NCI-H146 (cell line): ENCODE results near the gene HECTD4.
A peak's percentile ranks its signal among the peaks of the same experiment; 100 is the strongest.
"Not testable (repeated sequence)": the region's sequence is repeated elsewhere in the genome, so short reads cannot be mapped to it uniquely, and the experiment has no call there.

Experiments
- DNase-seq: peaks from one replicate; lab custom pipeline; 2025; lab: John Stamatoyannopoulos, UW

The HECTD4 gene, protein sequence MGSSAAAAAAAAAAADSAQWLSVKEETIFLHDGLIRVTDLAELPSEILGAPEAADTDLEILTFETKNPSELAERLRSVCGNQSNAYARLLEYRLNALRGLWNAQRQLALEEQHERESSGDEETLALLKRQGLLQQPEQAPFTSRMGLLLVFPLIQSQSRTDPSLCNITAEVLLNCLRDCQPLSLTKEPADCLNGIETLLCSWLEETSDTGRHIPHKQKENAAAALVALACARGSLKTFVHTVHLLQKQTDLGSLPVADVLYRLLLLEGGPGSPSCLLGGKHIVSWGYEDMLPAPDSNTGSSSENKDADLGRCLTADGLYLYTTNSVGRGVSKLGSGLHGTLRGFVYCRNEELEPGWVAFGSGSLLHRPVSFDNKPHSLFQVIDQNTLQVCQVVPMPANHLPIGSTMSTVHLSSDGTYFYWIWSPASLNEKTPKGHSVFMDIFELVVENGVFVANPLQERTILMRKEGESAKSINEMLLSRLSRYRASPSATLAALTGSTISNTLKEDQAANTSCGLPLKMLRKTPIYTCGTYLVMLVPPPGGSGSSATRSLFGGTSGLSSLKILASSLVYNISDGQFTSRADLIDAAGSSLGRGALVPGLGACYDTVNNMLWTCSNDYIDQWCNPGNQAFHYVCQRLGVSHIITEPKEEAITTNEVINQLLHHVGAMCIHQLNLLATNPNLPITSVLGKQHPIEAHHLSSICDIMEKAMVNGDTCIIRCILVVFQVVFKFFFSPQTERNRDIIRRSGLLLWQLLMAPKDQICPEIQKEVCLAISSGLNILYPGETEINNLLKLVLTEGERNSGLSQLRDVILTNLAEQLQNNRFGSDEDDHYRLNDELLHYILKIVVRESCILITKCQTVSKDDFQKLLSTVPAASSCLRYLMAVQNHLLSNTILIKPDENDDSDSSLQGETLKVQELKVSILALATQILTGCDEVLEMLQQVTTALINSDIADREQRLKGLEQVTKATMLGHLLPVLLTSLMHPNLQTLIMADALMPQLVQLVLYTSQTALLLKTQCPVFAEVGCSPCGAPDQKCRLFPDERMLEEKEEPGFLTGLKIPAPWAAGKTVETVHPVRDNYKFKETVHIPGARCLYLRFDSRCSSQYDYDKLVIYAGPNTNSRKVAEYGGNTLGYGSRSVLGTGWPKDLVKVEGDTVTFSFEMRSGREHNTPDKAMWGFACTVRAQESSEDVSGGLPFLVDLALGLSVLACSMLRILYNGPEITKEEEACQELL (N-terminal part only)

GRCh38 chr12:112381883-112382796, at the start of gene HECTD4:
HECTD4 (minus strand) TSS chr12:112382431; CDS start chr12:112382128, 303 bp downstream.
- DNase-seq: peak; percentile 93

DNA sequence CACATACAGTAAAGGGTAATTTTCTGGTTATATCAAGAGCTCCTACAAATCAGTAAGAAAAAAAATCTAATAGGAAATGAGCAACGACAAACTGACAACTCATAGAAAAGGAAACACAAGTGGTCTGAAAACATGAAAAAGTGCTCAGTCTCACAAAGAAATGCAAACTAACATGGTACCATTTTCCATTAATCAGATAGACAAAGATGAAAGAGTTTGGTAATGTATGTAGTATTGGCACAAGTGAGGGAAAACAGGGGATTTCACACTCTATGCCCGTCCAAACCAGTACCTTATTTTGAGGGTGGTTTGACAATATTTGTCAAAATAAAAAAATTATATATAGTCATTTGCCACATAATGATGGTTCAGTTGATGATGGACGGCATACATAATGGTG, 49.7 kb upstream of the HECTD4 start:
- DNase-seq: no peak

GRCh38 chr12:112430929-112431328, 48.7 kb upstream of the HECTD4 start:
- no peak for DNase-seq

DNA sequence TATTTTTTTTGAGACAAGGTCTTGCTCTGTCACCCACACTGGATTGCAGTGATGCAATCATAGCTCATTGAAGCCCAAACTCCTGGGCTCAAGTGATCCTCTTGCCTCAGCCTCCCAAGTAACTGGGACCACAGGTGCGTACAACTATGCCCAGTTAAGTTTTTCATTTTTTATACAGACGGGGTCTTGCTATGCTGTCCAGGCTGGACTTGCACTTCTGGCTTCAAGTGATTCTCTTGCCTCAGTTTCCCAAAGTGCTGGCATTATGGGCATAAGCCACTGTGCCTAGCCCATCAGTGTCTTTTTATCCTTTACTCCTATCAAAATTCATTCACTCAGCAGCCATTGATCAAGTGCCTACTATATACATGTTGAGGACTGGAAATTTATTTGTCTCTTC, 45.5 kb upstream of the HECTD4 start:
- DNase-seq: no peak

DNA sequence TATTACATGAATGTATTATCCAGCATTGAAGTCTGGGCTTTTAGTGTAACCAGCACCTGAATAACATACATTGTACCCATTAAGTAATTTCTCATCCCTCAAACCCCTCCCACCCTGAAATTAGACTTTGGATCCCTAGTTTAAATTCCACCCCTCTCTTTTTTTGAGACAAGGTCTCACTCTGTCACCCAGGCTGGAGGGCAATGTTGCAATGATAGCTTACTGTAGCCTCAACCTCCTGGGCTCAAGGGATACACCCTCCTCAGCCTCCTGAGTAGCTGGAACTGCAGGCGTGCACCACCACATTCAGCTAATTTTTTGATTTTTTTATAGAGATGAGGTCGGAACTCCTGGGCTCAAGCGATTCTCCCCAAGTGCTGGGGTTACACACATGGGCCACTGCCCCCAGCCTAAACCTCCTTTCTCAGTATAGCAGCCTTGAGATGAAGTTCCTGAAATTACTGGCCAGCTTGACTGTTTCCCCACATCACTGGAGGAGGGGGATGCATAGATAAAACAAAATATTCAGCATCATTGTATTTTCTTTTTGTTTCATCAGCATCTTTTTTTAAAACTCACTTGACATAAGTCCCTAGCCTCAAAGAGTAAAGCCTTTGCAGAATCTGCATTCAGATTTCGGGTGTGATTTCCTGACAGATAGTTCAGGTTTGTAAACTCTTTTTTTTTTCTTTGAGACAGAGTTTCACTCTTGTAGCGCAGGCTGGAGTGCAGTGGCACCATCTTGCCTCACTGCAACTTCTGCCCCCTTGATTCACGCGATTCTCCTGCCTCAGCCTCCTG, 43.6 kb upstream of the HECTD4 start:
- DNase-seq: no peak

- no peak for DNase-seq
Observed at GRCh38 chr12:112424126-112424525, 41.9 kb upstream of the HECTD4 start.

GRCh38 chr12:112422531-112422930, 40.3 kb upstream of the HECTD4 start:
- no peak for DNase-seq

DNA sequence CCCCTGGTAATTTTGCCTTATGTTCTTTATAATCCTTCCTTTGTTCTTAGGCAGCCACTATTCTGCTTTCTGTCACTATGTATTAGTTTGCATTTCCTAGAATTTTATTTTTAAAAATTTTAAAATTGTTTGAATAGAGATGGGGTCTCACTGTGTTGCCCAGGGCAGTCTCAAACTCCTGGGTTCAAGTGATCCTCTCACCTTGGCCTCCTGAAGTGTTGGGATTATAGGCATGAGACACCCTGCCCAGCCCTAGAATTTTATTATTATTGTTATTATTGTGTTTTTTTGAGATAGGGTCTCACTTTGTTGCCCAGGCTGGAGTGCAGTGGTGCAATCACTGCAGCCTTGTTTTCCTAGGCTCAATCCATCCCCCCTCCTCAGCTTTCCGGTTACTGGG, 39.1 kb upstream of the HECTD4 start:
- no peak for DNase-seq

DNA sequence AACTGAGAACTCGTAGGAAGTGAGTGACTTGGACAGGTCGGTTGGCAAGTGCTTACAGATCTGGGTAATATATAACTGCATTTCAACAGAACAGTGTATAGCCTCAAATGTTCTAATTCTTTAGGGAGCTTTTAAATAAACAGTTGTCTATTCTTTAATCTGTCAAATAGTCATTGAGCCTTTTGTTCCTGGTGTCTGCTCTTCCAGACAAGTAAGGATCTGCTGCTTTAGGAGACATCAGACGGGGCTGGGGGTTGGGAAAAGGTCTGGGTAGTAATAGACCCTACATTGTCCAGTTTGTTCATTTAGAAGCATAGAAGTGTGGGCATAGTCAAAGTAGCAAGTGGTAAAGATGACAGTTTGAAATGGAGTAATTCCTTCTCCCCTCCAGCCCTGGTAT, 38.5 kb upstream of the HECTD4 start:
- DNase-seq: no peak

- DNase-seq: peak; percentile 42
Observed at GRCh38 chr12:112419297-112420133, 37.3 kb upstream of the HECTD4 start.

GRCh38 chr12:112418608-112419296, 36.5 kb upstream of the HECTD4 start, which contains the start of gene PTPN11:
PTPN11 (plus strand) TSS chr12:112418947; CDS start chr12:112419112, 165 bp downstream.
- DNase-seq: peak; percentile 86

GRCh38 chr12:112418273-112418607, 36.0 kb upstream of the HECTD4 start:
- DNase-seq: no peak

- DNase-seq: not testable (repeated sequence)
Observed at GRCh38 chr12:112415457-112415856, 33.2 kb upstream of the HECTD4 start.

DNA sequence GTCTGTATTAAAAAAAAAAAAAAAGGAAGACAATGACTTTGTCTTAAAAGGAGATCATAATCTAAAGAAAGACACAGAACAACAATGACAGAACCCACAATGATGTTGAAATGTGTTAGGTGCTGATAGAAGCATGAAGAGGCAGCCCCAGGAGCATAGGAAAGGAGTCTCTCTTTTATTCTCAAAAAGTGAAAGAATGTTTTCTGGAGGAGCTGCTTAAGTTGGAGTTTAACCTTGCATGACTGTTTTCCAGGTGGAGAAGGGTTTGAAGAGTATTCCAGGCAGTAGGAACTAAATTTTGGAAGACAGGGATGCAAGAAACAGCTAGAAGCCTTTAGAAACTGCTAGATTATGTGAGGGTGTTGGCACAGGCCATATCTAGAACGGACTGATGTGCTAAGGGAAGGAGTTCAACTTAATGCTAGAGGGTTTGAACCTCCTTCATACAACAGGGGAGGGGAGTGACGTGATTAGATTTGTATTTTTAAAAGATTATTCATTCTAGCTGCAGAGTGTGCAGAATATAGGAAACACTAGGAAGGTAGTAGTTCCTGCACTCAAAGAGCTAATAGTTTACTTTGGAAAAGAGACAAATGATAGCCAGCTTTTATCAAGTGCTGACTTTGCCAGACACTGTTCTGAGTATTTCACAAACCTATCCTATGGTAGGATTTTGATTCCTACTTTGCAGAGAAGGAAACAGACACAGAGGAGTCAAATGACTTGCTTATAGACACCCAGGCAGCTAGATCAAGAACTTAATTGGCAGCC, 31.8 kb upstream of the HECTD4 start:
- no peak for DNase-seq

DNA sequence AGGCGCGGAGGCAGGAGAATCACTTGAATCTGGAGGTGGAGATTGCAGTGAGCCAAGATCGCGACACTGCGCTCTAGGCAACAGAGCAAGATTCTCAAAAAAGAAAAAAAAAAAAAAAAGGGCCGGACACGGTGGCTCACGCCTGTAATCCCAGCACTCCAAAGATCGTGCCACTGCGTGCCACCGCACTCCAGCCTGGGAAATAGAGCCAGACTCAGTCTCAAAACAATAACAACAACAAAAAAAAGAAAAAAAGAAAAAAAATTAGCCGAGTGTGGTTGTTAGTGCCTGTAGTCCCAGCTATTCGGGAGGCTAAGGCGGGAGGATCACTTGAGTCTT, 27.6 kb upstream of the HECTD4 start:
- DNase-seq: no peak

DNA sequence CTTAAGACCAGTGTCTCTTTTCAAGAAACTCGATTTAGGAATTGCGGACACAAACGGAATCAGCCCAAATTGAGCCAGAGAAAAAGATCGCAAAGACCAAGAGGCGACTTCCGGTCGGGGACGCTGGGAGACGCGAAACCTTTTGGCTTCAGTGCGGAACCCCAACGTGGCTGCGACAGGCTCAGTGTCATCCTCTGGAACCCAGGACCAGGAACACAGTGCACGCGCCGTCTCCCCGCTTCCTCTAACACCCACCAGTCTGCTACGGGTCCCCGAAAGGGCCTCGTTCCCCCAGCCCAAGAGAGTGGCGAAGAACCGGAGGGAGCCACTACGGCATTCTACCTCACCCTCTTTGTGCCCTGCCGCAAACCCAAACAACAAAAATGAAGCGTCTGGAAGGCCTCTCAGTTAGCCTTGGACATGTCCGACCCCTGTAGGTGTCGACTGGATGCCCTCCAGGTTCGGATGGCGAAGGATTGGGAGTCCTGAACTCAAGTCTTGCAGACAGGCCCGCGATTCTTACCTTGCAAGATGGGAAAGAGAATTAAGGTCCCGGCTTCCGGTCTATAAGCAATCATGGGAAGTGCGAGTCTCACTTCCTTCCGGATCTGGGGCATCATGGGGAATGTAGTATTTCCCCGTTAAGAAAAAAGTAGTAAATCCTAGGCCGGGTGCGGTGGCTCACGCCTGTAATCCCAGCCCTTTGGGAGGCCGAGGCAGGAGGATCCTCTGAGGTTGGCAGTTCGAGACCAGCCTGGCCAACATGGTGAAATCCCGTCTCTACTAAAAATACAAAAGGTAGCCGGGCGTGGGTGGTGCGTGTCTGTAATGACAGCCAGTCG, 27.1 kb upstream of the HECTD4 start, which contains the start of gene RPL6:
TSS of gene RPL6 (minus strand) at position 542 of the 842 bp plus-strand sequence. CDS start 949 bp downstream, outside the sequence.
- DNase-seq: peak; percentile 94

GRCh38 chr12:112408621-112409020, 26.4 kb upstream of the HECTD4 start:
- DNase-seq: no peak
